SK-N-SH (cell line): Measurements from ENCODE around the gene GRIK1. TPM values are rescaled to one million over a fixed set of nuclear protein-coding genes. Genes with fewer than 3 reads are reported as not detected.

Source experiments
- CTCF ChIA-PET: fragments of 300-600, 350-600 bp; formaldehyde crosslinking; extraction: SDS; loops from one replicate; lab custom pipeline; 2021; lab: Yijun Ruan, JAX
- POLR2A ChIA-PET: fragments of 350-600 bp; sonication (Branson Sonifier 250); formaldehyde crosslinking; extraction: SDS; loops from one replicate; lab custom pipeline; 2020; ENCODE audit warnings: antibody characterized with exemption, inconsistent platforms; lab: Yijun Ruan, JAX
- DNase-seq: peaks from one replicate; pipeline ENCODE4 v3.0.0; 2012
- H2AFZ ChIP-seq: fragments of 200-600 bp; sonication (generic); 2 replicates; pipeline ENCODE4 v1.8.1; 2016; ENCODE audit warnings: antibody characterized with exemption, mild to moderate bottlenecking, low read depth
- H3F3A ChIP-seq: fragments of 200-600 bp; sonication (generic); replicated peaks from 2 replicates; pipeline ENCODE3; 2016; ENCODE audit warnings: antibody characterized with exemption, mild to moderate bottlenecking; ENCODE audit not compliant: insufficient read depth
- H3K27ac ChIP-seq, 2 experiments: fragments of 200-500 bp in 1 of 2; fragments of 200-600 bp in 1 of 2; sonication (Bioruptor generic) in 1 of 2; sonication (generic), shearing (Covaris generic) in 1 of 2; 2 replicates each; pipeline versions ENCODE4 v1.5.1 to v1.6.1; 2014 to 2016; ENCODE audit warnings: low read depth in 2 of 2, inconsistent platforms in 1 of 2, low read length in 1 of 2, mild to moderate bottlenecking in 1 of 2, mixed read lengths in 1 of 2
- H3K27me3 ChIP-seq: fragments of 200-600 bp; sonication (generic), shearing (Covaris generic); 2 replicates; pipeline ENCODE4 v1.6.1; 2016; ENCODE audit warnings: mixed run types; ENCODE audit not compliant: insufficient read depth
- H3K36me3 ChIP-seq, 2 experiments: fragments of 200-500 bp in 1 of 2; fragments of 200-600 bp in 1 of 2; sonication (Bioruptor generic) in 1 of 2; sonication (generic) in 1 of 2; replicated peaks in 1 of 2; 2 replicates each; pipeline versions ENCODE3 to v1.5.1; 2014 to 2016; ENCODE audit warnings: low read length in 1 of 2, mild to moderate bottlenecking in 1 of 2; ENCODE audit not compliant: insufficient read depth in 2 of 2, control insufficient read depth in 1 of 2
- H3K4me1 ChIP-seq, 2 experiments: fragments of 200-500 bp in 1 of 2; fragments of 200-600 bp in 1 of 2; sonication (Bioruptor generic) in 1 of 2; sonication (generic), shearing (Covaris generic) in 1 of 2; 2 replicates each; pipeline versions ENCODE4 v1.5.1 to v1.6.1; 2014 to 2016; ENCODE audit warnings: low read depth in 1 of 2, low read length in 1 of 2, mixed run types in 1 of 2; ENCODE audit not compliant: insufficient read depth in 2 of 2, control insufficient read depth in 1 of 2
- H3K4me2 ChIP-seq: fragments of 200-600 bp; sonication (generic), shearing (Covaris generic); 2 replicates; pipeline ENCODE4 v1.6.1; 2017; ENCODE audit warnings: mixed run types
- H3K4me3 ChIP-seq, 2 experiments: fragments of 200-500 bp in 1 of 2; fragments of 200-600 bp in 1 of 2; sonication (Bioruptor generic) in 1 of 2; sonication (generic), shearing (Covaris generic) in 1 of 2; 2 replicates each; pipeline versions ENCODE4 v1.5.1 to v1.8.1; 2014 to 2016; ENCODE audit warnings: low read depth in 2 of 2, inconsistent platforms in 1 of 2, low read length in 1 of 2, mild to moderate bottlenecking in 1 of 2, mixed read lengths in 1 of 2, moderate library complexity in 1 of 2
- H3K79me2 ChIP-seq: fragments of 200-600 bp; sonication (generic); 2 replicates; pipeline ENCODE4 v1.8.1; 2017; ENCODE audit warnings: mild to moderate bottlenecking; ENCODE audit not compliant: insufficient read depth
- H3K9ac ChIP-seq: fragments of 200-600 bp; sonication (generic); 2 replicates; pipeline ENCODE4 v1.6.1; 2017; ENCODE audit warnings: mixed run types
- H3K9me2 ChIP-seq: fragments of 200-600 bp; sonication (generic); 2 replicates; pipeline ENCODE4 v1.6.1; 2017; ENCODE audit warnings: mixed run types
- H3K9me3 ChIP-seq: fragments of 200-600 bp; sonication (generic); 2 replicates; pipeline ENCODE4 v1.6.1; 2017; ENCODE audit warnings: mixed run types, mild to moderate bottlenecking, moderate library complexity
- H4K20me1 ChIP-seq: fragments of 200-600 bp; sonication (generic); 2 replicates; pipeline ENCODE4 v1.6.1; 2017; ENCODE audit warnings: mild to moderate bottlenecking, mixed run types; ENCODE audit not compliant: insufficient read depth
- CHD2 ChIP-seq: fragments of 150-350 bp; IDR thresholded peaks from 2 replicates; pipeline ENCODE4 v1.6.1; 2018; ENCODE audit warnings: low read length; ENCODE audit not compliant: partially characterized antibody
- CTCF ChIP-seq: fragments of 200-600 bp; sonication (generic); IDR thresholded peaks from 2 replicates; pipeline ENCODE4 v1.6.1; 2017; ENCODE audit warnings: antibody characterized with exemption, mild to moderate bottlenecking, moderate library complexity
- FOXM1 ChIP-seq: IDR thresholded peaks from 2 replicates; pipeline ENCODE4 v1.4.0; 2012; ENCODE audit warnings: low read depth, mild to moderate bottlenecking
- GATA2 ChIP-seq: sonication (generic); formaldehyde crosslinking; IDR thresholded peaks from 2 replicates; pipeline ENCODE4 v1.5.0; 2020; ENCODE audit warnings: mild to moderate bottlenecking, missing genetic modification reagents
- IRF3 ChIP-seq: fragments of 150-350 bp; IDR thresholded peaks from 2 replicates; pipeline ENCODE4 v1.6.1; 2016; ENCODE audit warnings: mild to moderate bottlenecking, low read depth, low read length
- MEF2A ChIP-seq: IDR thresholded peaks from 2 replicates; pipeline ENCODE4 v1.4.0; 2012; ENCODE audit warnings: low read depth, borderline replicate concordance
- NFIC ChIP-seq: IDR thresholded peaks from 2 replicates; pipeline ENCODE4 v1.4.0; 2012; ENCODE audit warnings: borderline replicate concordance
- NRF1 ChIP-seq: IDR thresholded peaks from 2 replicates; pipeline ENCODE4 v1.6.1; 2012; ENCODE audit warnings: low read depth, mild to moderate bottlenecking, low read length
- POLR2AphosphoS5 ChIP-seq: IDR thresholded peaks from 2 replicates; pipeline ENCODE4 v1.6.1; 2012; ENCODE audit warnings: low read depth, low read length
- RAD21 ChIP-seq: IDR thresholded peaks from 2 replicates; pipeline ENCODE4 v1.6.1; 2012; ENCODE audit warnings: mild to moderate bottlenecking, low read length
- RFX5 ChIP-seq: IDR thresholded peaks from 2 replicates; pipeline ENCODE4 v1.6.1; 2012; ENCODE audit warnings: mild to moderate bottlenecking, improper control_type of control experiment, low read length
- TAF1 ChIP-seq: IDR thresholded peaks from 2 replicates; pipeline ENCODE4 v1.6.1; 2012; ENCODE audit warnings: low read depth, mild to moderate bottlenecking, low read length, moderate library complexity, borderline replicate concordance
- TCF12 ChIP-seq: IDR thresholded peaks from 2 replicates; pipeline ENCODE4 v1.4.0; 2012
- TEAD4 ChIP-seq: IDR thresholded peaks from 2 replicates; pipeline ENCODE4 v1.4.0; 2012; ENCODE audit warnings: mild to moderate bottlenecking, borderline replicate concordance; ENCODE audit not compliant: insufficient read depth
- USF2 ChIP-seq: fragments of 150-350 bp; IDR thresholded peaks from 2 replicates; pipeline ENCODE4 v1.6.1; 2017; ENCODE audit warnings: antibody characterized with exemption, low read length, low read depth, borderline replicate concordance
- YY1 ChIP-seq: IDR thresholded peaks from 2 replicates; pipeline ENCODE4 v1.4.0; 2012; ENCODE audit warnings: low read depth, mild to moderate bottlenecking
- WGBS: methylation state at CpG from one replicate; pipeline ENCODE4 v1.1.6; 2017; ENCODE audit warnings: low lambda C conversion rate; 5-methylcytosine and 5-hydroxymethylcytosine counted together
- polyA plus RNA-seq, 3 experiments: library from polyadenylated mRNA; depleted of rRNA; stranded (reverse); fragments of >200 nt; gene quantifications; 2 replicates each; pipeline ENCODE4 v1.2.3, GENCODE V29; 2012
- TF ChIP-seq, protein P1 (sequence below): IDR thresholded peaks from 2 replicates; pipeline ENCODE4 v1.4.0; 2012; ENCODE audit warnings: low read depth, borderline replicate concordance

The GRIK1 gene
- polyA plus RNA-seq, 1 of the 3 experiments (the other 2 are of a cell fraction) = not detected

DNA sequence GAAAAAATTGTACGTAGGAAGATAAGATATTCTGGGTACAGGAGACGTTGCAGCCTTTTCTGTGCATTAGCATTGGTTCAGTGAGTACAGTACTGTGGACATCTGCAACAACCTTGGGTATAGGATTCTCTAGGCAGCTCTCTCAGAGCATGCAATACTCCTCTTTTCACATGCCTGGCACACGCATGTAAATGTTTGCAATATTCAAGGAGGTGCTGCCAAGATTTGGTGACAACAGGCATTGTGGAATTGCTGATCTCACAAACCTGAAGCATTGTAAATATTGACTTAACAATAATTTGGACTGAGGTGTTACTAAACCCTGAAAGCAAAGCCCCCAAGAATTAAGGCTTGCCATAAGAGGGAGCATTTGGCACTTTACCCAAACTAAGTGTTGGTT is 126.8 kb downstream of the GRIK1 start:
- Histone ChIP-seq H3K79me2 (no peaks in the 10 kb centered on the region), H3K9ac (no peak overlapping the region), H4K20me1 (no peaks in the 10 kb centered on the region), H3K36me3 (no peaks in the 10 kb centered on the region), H3F3A (no peaks in the 10 kb centered on the region), H3K4me1 (no peaks in the 10 kb centered on the region), H3K27ac (no peak overlapping the region), H2AFZ (no peak overlapping the region), H3K9me3 (no peaks in the 10 kb centered on the region), H3K9me2 (no peaks in the 10 kb centered on the region), H3K4me3 (no peak overlapping the region), H3K4me2 (no peak overlapping the region), H3K27me3 (peaks cover 11% of the 10 kb centered on the region; the same call in 1 of the 2 replicates)
- CTCF ChIA-PET = no interaction called here
- no peak for DNase-seq
- 3% methylated on average over 3 of the region's 3 CpGs for WGBS
- POLR2A ChIA-PET = no interaction called here
- TF ChIP-seq NRF1 = no peak
- no peak for TF ChIP-seq MEF2A
- no peak for TF ChIP-seq NFIC
- TF ChIP-seq CHD2 = no peak
- no peak for TF ChIP-seq CTCF
- TF ChIP-seq RFX5 = no peak
- TF ChIP-seq IRF3 = no peak
- no peak for TF ChIP-seq TCF12
- no peak for TF ChIP-seq TAF1
- no peak for TF ChIP-seq FOXM1
- no peak for TF ChIP-seq RAD21
- no peak for TF ChIP-seq GATA2 (CRISPR knock-in tag)
- no peak for TF ChIP-seq POLR2AphosphoS5
- no peak for TF ChIP-seq TEAD4
- no peak for TF ChIP-seq YY1
- TF ChIP-seq USF2 = no peak
- TF ChIP-seq, protein P1, sequence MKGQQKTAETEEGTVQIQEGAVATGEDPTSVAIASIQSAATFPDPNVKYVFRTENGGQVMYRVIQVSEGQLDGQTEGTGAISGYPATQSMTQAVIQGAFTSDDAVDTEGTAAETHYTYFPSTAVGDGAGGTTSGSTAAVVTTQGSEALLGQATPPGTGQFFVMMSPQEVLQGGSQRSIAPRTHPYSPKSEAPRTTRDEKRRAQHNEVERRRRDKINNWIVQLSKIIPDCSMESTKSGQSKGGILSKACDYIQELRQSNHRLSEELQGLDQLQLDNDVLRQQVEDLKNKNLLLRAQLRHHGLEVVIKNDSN = no peak
